ENCODE measurements around the gene PABPN1L. TPM values are rescaled to one million over a fixed set of nuclear protein-coding genes. Genes with fewer than 3 reads are reported as not detected.

PABPN1L gene
- total and polyA plus RNA-seq, 9 of the 15 experiments (the other 6 are each of a cell fraction or from before 2014, with no cell fraction given), result 0.11 to 0.32 TPM; not detected in 7

- Histone ChIP-seq H3K4me3 (no peak overlapping the region), H3K4me1 (replicated peaks in 1 of 2; ENCODE audit: control insufficient read depth in 2 of 2, insufficient read depth in 2 of 2, low read length in 2 of 2) (peaks cover 0 to 53% of the 10 kb centered on the region in 2 experiments; a peak in 2 of 5 replicates), H3K27me3 (ENCODE audit: control insufficient read depth in 2 of 2, insufficient read depth in 2 of 2, low read length in 2 of 2) (no peaks in the 10 kb centered on the region), H3K4me2 (ENCODE audit: insufficient read depth, low read length) (no peak overlapping the region), H3K9me1 (ENCODE audit: control insufficient read depth, insufficient read depth, low read length) (no peaks in the 10 kb centered on the region), H2AFZ (ENCODE audit: low read depth, low read length) (no peak overlapping the region), H3K9ac (ENCODE audit: insufficient read depth in 1 of 2, low read depth in 2 of 2, low read length in 2 of 2) (no peak overlapping the region), H3K36me3 (ENCODE audit: control insufficient read depth, insufficient read depth, low read length) (no peaks in the 10 kb centered on the region; the same call in 2 of the 3 replicates), H3K27ac (ENCODE audit: extremely low read depth, low read depth, low read length) (no peak overlapping the region), H4K20me1 (replicated peaks; ENCODE audit: control insufficient read depth, insufficient read depth, low read length) (no peaks in the 10 kb centered on the region), H3K79me2 (ENCODE audit: control insufficient read depth, insufficient read depth, low read length) (no peaks in the 10 kb centered on the region), H3K9me3 (replicated peaks; ENCODE audit: control insufficient read depth, insufficient read depth, low read depth, low read length) (no peaks in the 10 kb centered on the region)
- WGBS (ENCODE audit: insufficient coverage, low coverage, missing lambda C conversion rate), result 69% methylated on average over 14 of the region's 15 CpGs
- ChIA-PET POLR2A (no interaction called here), CTCF (ENCODE audit: low intra/inter-chr PET ratio) (no interaction called here)
- FAIRE-seq (no peak), ATAC-seq (no peak), DNase-seq (ENCODE audit: extremely low read depth in 1 of 4, low spot score in 3 of 4) (no peak)
- intact Hi-C loops (cut with micrococcal nuclease) (no loop called here), in situ Hi-C loops (cut with MboI) (no loop called here)
- BruUV-seq (replicated peaks), result no TSS peak
- TF ChIP-seq MNT (conservative IDR thresholded peaks at IDR 0.05), result no peak
- TF ChIP-seq SFPQ (IDR thresholded peaks at IDR 0.05; ENCODE audit: low read depth, low read length), result no peak
- no peak for TF ChIP-seq TSHZ1 (CRISPR knock-in tag; IDR thresholded peaks at IDR 0.05)
- no peak for TF ChIP-seq GTF2F1 (IDR thresholded peaks at IDR 0.05; ENCODE audit: low read depth, low read length)
- TF ChIP-seq SOX6 (IDR thresholded peaks at IDR 0.05), result no peak
These were observed 24.1 kb downstream of the PABPN1L start for GRCh38 chr16:88842308-88842756.

Data from K562 (cell line).